ENCODE results near the gene DSP.
A peak's percentile ranks its signal among the peaks of the same experiment; 100 is the strongest.

Gene DSP

GRCh38 chr6:7518877-7519276 is 22.6 kb upstream of the DSP start:
- Mint-ChIP-seq H3K27me3 (peaks cover 5 to 17% of the 10 kb centered on the region in 2 donors), H3K4me1 (peaks cover 2 to 10% of the 10 kb centered on the region in 2 donors), H3K4me3 (no peak overlapping the region), H3K9me3 (no peaks in the 10 kb centered on the region), H3K36me3 (no peaks in the 10 kb centered on the region), H3K27ac (no peak overlapping the region)
- ATAC-seq (replicated peaks): no peak
- no peak for DNase-seq

- H3K27me3 Mint-ChIP-seq: peaks cover 29 to 43% of the 10 kb centered on the region in 2 donors
- no peak overlapping the region for H3K4me3 Mint-ChIP-seq
- no peak for DNase-seq
- H3K27ac Mint-ChIP-seq: no peak overlapping the region
- peaks cover 2 to 10% of the 10 kb centered on the region in 2 donors for H3K4me1 Mint-ChIP-seq
- no peaks in the 10 kb centered on the region for H3K9me3 Mint-ChIP-seq
- H3K36me3 Mint-ChIP-seq: no peaks in the 10 kb centered on the region
- ATAC-seq (replicated peaks): no peak
Measured at GRCh38 chr6:7522873-7523272, 18.6 kb upstream of the DSP start.

- H3K27me3 Mint-ChIP-seq: peaks cover 35 to 49% of the 10 kb centered on the region in 2 donors
- DNase-seq (no peak), ATAC-seq (replicated peaks) (no peak)
- no peak overlapping the region for H3K4me3 Mint-ChIP-seq
- H3K36me3 Mint-ChIP-seq: no peaks in the 10 kb centered on the region
- no peaks in the 10 kb centered on the region for H3K9me3 Mint-ChIP-seq
- peaks cover 2 to 10% of the 10 kb centered on the region in 2 donors for H3K4me1 Mint-ChIP-seq
- H3K27ac Mint-ChIP-seq: no peak overlapping the region
Measured at GRCh38 chr6:7523922-7524321, 17.5 kb upstream of the DSP start.

- DNase-seq: no peak
- H3K9me3 Mint-ChIP-seq: no peaks in the 10 kb centered on the region
- no peak overlapping the region for H3K27ac Mint-ChIP-seq
- H3K4me1 Mint-ChIP-seq: peaks cover 2 to 10% of the 10 kb centered on the region in 2 donors
- ATAC-seq (replicated peaks): no peak
- H3K4me3 Mint-ChIP-seq: no peak overlapping the region
- H3K36me3 Mint-ChIP-seq: no peaks in the 10 kb centered on the region
- H3K27me3 Mint-ChIP-seq: peaks cover 44 to 45% of the 10 kb centered on the region in 2 donors
Measured at GRCh38 chr6:7526755-7527154, 14.7 kb upstream of the DSP start.

GRCh38 chr6:7528565-7528964 is 12.9 kb upstream of the DSP start:
- Mint-ChIP-seq H3K27me3 (peaks cover 37 to 41% of the 10 kb centered on the region in 2 donors), H3K36me3 (no peaks in the 10 kb centered on the region), H3K9me3 (no peaks in the 10 kb centered on the region), H3K4me3 (no peak overlapping the region), H3K27ac (no peak overlapping the region), H3K4me1 (no peaks in the 10 kb centered on the region)
- no peak for DNase-seq
- ATAC-seq (replicated peaks): no peak

GRCh38 chr6:7529141-7529540 is 12.3 kb upstream of the DSP start:
- no peaks in the 10 kb centered on the region for H3K36me3 Mint-ChIP-seq
- H3K27me3 Mint-ChIP-seq: peaks cover 37 to 41% of the 10 kb centered on the region in 2 donors
- H3K9me3 Mint-ChIP-seq: no peaks in the 10 kb centered on the region
- DNase-seq (no peak), ATAC-seq (replicated peaks) (no peak)
- no peaks in the 10 kb centered on the region for H3K4me1 Mint-ChIP-seq
- no peak overlapping the region for H3K4me3 Mint-ChIP-seq
- H3K27ac Mint-ChIP-seq: no peak overlapping the region

- no peaks in the 10 kb centered on the region for H3K4me1 Mint-ChIP-seq
- peaks cover 24 to 35% of the 10 kb centered on the region in 2 donors for H3K27me3 Mint-ChIP-seq
- H3K27ac Mint-ChIP-seq: no peak overlapping the region
- H3K9me3 Mint-ChIP-seq: no peaks in the 10 kb centered on the region
- H3K4me3 Mint-ChIP-seq: no peak overlapping the region
- ATAC-seq (replicated peaks) (no peak), DNase-seq (no peak)
- H3K36me3 Mint-ChIP-seq: no peaks in the 10 kb centered on the region
Measured at GRCh38 chr6:7532232-7532631, 9.2 kb upstream of the DSP start.

- Mint-ChIP-seq H3K4me3 (no peak overlapping the region), H3K36me3 (no peaks in the 10 kb centered on the region), H3K9me3 (no peaks in the 10 kb centered on the region), H3K27me3 (peaks cover 23 to 29% of the 10 kb centered on the region in 2 donors), H3K27ac (no peak overlapping the region), H3K4me1 (no peaks in the 10 kb centered on the region)
- ATAC-seq (replicated peaks) (no peak), DNase-seq (no peak)
Measured at GRCh38 chr6:7532821-7533220, 8.7 kb upstream of the DSP start.

GRCh38 chr6:7534192-7534591 is 7.3 kb upstream of the DSP start:
- DNase-seq (no peak), ATAC-seq (replicated peaks) (no peak)
- no peaks in the 10 kb centered on the region for H3K4me1 Mint-ChIP-seq
- H3K27ac Mint-ChIP-seq: no peak overlapping the region
- H3K27me3 Mint-ChIP-seq: peaks cover 26 to 30% of the 10 kb centered on the region in 2 donors
- H3K9me3 Mint-ChIP-seq: no peaks in the 10 kb centered on the region
- no peak overlapping the region for H3K4me3 Mint-ChIP-seq
- H3K36me3 Mint-ChIP-seq: no peaks in the 10 kb centered on the region

GRCh38 chr6:7535498-7535897 is 6.0 kb upstream of the DSP start:
- Mint-ChIP-seq H3K9me3 (no peaks in the 10 kb centered on the region), H3K27me3 (peaks cover 21 to 32% of the 10 kb centered on the region in 2 donors), H3K36me3 (no peaks in the 10 kb centered on the region), H3K4me3 (no peak overlapping the region), H3K27ac (no peak overlapping the region), H3K4me1 (peaks cover 1 to 2% of the 10 kb centered on the region in 2 donors)
- DNase-seq (no peak), ATAC-seq (replicated peaks) (no peak)

GRCh38 chr6:7537565-7538174 is 3.8 kb upstream of the DSP start:
- no peak overlapping the region for H3K27ac Mint-ChIP-seq
- H3K4me3 Mint-ChIP-seq: no peak overlapping the region
- no peaks in the 10 kb centered on the region for H3K9me3 Mint-ChIP-seq
- peaks cover 32 to 44% of the 10 kb centered on the region in 2 donors for H3K27me3 Mint-ChIP-seq
- ATAC-seq (replicated peaks) (no peak), DNase-seq (no peak)
- peaks cover 10 to 18% of the 10 kb centered on the region in 2 donors for H3K4me1 Mint-ChIP-seq
- no peaks in the 10 kb centered on the region for H3K36me3 Mint-ChIP-seq

GRCh38 chr6:7538484-7538883 is 3.0 kb upstream of the DSP start:
- peaks cover 32 to 44% of the 10 kb centered on the region in 2 donors for H3K27me3 Mint-ChIP-seq
- H3K9me3 Mint-ChIP-seq: no peaks in the 10 kb centered on the region
- no peaks in the 10 kb centered on the region for H3K36me3 Mint-ChIP-seq
- no peak overlapping the region for H3K4me3 Mint-ChIP-seq
- ATAC-seq (replicated peaks) (no peak), DNase-seq (no peak)
- peaks cover 10 to 18% of the 10 kb centered on the region in 2 donors for H3K4me1 Mint-ChIP-seq
- no peak overlapping the region for H3K27ac Mint-ChIP-seq

GRCh38 chr6:7540595-7540994 is 876 bp upstream of the DSP start:
- peaks cover 15 to 30% of the 10 kb centered on the region in 2 donors for H3K4me1 Mint-ChIP-seq
- no peaks in the 10 kb centered on the region for H3K36me3 Mint-ChIP-seq
- H3K27me3 Mint-ChIP-seq: peaks cover 47 to 54% of the 10 kb centered on the region in 2 donors
- H3K9me3 Mint-ChIP-seq: no peaks in the 10 kb centered on the region
- no peak for ATAC-seq (replicated peaks)
- H3K27ac Mint-ChIP-seq: no peak overlapping the region
- no peak for DNase-seq
- H3K4me3 Mint-ChIP-seq: peak overlapping the region; percentile 63 to 96

GRCh38 chr6:7542065-7542873 is 798 bp downstream of the DSP start:
- no peak for DNase-seq
- H3K36me3 Mint-ChIP-seq: no peaks in the 10 kb centered on the region
- peak in 1 of 2 donors; percentile 35 for ATAC-seq (replicated peaks)
- H3K27me3 Mint-ChIP-seq: peaks cover 47 to 54% of the 10 kb centered on the region in 2 donors
- H3K9me3 Mint-ChIP-seq: no peaks in the 10 kb centered on the region
- peak overlapping the region; percentile 88 to 96 for H3K4me3 Mint-ChIP-seq
- peaks cover 15 to 30% of the 10 kb centered on the region in 2 donors for H3K4me1 Mint-ChIP-seq
- H3K27ac Mint-ChIP-seq: peak overlapping the region; percentile 42
